NB4 (cell line): ENCODE data around the gene VPS37B.

Experiments
- DNase-seq: peaks from one replicate; pipeline ENCODE4 v3.0.0; 2010; ENCODE audit warnings: low read depth
- H3K4me3 ChIP-seq: one replicate; pipeline ENCODE4 v1.5.1; 2011; ENCODE audit warnings: mild to moderate bottlenecking, low read depth, low read length, moderate library complexity
- CTCF ChIP-seq: IDR thresholded peaks from one replicate; pipeline ENCODE4 v1.5.1; 2012; ENCODE audit warnings: low read depth, low read length
- MAX ChIP-seq: IDR thresholded peaks from 2 replicates; pipeline ENCODE4 v1.6.1; 2011; ENCODE audit warnings: low read depth, low read length
- MYC ChIP-seq: IDR thresholded peaks from 2 replicates; pipeline ENCODE4 v1.6.1; 2011; ENCODE audit warnings: low read depth, low read length
- POLR2A ChIP-seq: IDR thresholded peaks from 2 replicates; pipeline ENCODE4 v1.6.1; 2011; ENCODE audit warnings: mild to moderate bottlenecking; ENCODE audit not compliant: insufficient read length; ENCODE audit errors: extremely low read depth

Gene VPS37B

GRCh38 chr12:122844366-122844971, 51.5 kb downstream of the VPS37B start:
- no peak overlapping the region for H3K4me3 ChIP-seq
- TF ChIP-seq POLR2A (no peak), CTCF (no peak), MYC (no peak), MAX (no peak)
- no peak for DNase-seq

GRCh38 chr12:122843455-122843854, 52.5 kb downstream of the VPS37B start:
- no peak overlapping the region for H3K4me3 ChIP-seq
- TF ChIP-seq MAX (no peak), CTCF (no peak), MYC (no peak), POLR2A (no peak)
- DNase-seq, result no peak

- TF ChIP-seq CTCF (no peak), POLR2A (no peak), MYC (no peak), MAX (no peak)
- DNase-seq, result no peak
- H3K4me3 ChIP-seq, result no peak overlapping the region
Measured at GRCh38 chr12:122842505-122843405, 53.2 kb downstream of the VPS37B start.

GRCh38 chr12:122841544-122842321, 54.2 kb downstream of the VPS37B start:
- TF ChIP-seq POLR2A, result no peak
- TF ChIP-seq CTCF, result no peak
- no peak for TF ChIP-seq MYC
- TF ChIP-seq MAX, result no peak
- no peak overlapping the region for H3K4me3 ChIP-seq
- DNase-seq, result no peak

GRCh38 chr12:122840580-122841513, 55.1 kb downstream of the VPS37B start:
- no peak for DNase-seq

More at GRCh38 chr12:122840580-122841513, 55.1 kb downstream of the VPS37B start:
- TF ChIP-seq CTCF, result no peak
- TF ChIP-seq MYC, result no peak
- no peak for TF ChIP-seq POLR2A
- no peak for TF ChIP-seq MAX
- H3K4me3 ChIP-seq, result no peak overlapping the region
